Lower leg skin (tissue), 3 donors: Measurements from ENCODE around the gene NSUN6.

ENCODE experiments used
- POLR2A ChIP-seq, 2 donors: fragments of 450-650 bp; IDR thresholded peaks; one replicate each; pipeline ENCODE4 v1.6.1; 2016 to 2017; ENCODE audit warnings: antibody characterized with exemption in 2 of 2, mild to moderate bottlenecking in 1 of 2, moderate library complexity in 1 of 2
- TF ChIP-seq, protein P1 (sequence below), 3 donors: fragments of 450-650 bp; IDR thresholded peaks; one replicate each; pipeline ENCODE4 v1.5.1; 2016; ENCODE audit warnings: antibody characterized with exemption in 3 of 3, mild to moderate bottlenecking in 3 of 3, moderate library complexity in 2 of 3

DNA sequence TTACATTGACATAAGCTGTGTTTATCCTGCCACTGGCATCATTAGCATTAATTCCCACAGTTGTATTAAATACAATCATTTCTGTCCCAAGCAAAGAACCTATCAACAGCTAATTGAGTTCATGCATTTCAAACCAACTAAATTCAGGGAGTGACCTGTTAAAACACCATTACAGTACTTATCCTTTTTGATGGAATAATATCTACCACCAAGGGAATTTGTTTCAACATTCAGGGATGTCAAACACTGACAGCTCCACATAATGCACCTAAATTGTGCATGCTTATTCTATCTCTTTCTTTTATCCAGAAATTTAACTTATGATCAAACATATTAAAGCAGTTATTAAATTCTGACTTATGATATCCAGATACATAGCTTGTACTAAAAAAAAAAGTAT lies 136.8 kb downstream of the NSUN6 start:
- TF ChIP-seq, protein P1, sequence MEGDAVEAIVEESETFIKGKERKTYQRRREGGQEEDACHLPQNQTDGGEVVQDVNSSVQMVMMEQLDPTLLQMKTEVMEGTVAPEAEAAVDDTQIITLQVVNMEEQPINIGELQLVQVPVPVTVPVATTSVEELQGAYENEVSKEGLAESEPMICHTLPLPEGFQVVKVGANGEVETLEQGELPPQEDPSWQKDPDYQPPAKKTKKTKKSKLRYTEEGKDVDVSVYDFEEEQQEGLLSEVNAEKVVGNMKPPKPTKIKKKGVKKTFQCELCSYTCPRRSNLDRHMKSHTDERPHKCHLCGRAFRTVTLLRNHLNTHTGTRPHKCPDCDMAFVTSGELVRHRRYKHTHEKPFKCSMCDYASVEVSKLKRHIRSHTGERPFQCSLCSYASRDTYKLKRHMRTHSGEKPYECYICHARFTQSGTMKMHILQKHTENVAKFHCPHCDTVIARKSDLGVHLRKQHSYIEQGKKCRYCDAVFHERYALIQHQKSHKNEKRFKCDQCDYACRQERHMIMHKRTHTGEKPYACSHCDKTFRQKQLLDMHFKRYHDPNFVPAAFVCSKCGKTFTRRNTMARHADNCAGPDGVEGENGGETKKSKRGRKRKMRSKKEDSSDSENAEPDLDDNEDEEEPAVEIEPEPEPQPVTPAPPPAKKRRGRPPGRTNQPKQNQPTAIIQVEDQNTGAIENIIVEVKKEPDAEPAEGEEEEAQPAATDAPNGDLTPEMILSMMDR (IDR thresholded peaks at IDR 0.05) = no peak
- TF ChIP-seq POLR2A (IDR thresholded peaks at IDR 0.05) = no peak
